ENCODE data around the gene PPP2R5C. TPM values are rescaled to one million over a fixed set of nuclear protein-coding genes. Genes with fewer than 3 reads are reported as not detected.
A peak's percentile ranks its signal among the peaks of the same experiment; 100 is the strongest.

PPP2R5C gene
- total and polyA plus RNA-seq, 2 donors: 144 to 175 TPM

GRCh38 chr14:101828046-101828445 is 66.5 kb downstream of the PPP2R5C start:
- WGBS: 88% methylated on average over 2 of the region's 2 CpGs
- Histone ChIP-seq H3K4me3 (ENCODE audit: low read length in 2 of 2) (no peak overlapping the region), H3K36me3 (ENCODE audit: control insufficient read depth in 2 of 2, insufficient read depth in 2 of 2, low read length in 1 of 2) (peaks cover 32 to 62% of the 10 kb centered on the region in 2 donors), H3K9me3 (ENCODE audit: control insufficient read depth in 2 of 2, insufficient read depth in 1 of 2, low read length in 1 of 2) (no peaks in the 10 kb centered on the region), H3K27me3 (ENCODE audit: control insufficient read depth in 2 of 2, insufficient read depth in 1 of 2, low read length in 1 of 2) (no peaks in the 10 kb centered on the region), H3K4me1 (ENCODE audit: control insufficient read depth in 2 of 2, insufficient read depth in 2 of 2, low read length in 2 of 2) (peaks cover 29 to 40% of the 10 kb centered on the region in 2 donors), H3K27ac (ENCODE audit: low read depth in 1 of 2, low read length in 1 of 2) (no peak overlapping the region)
- DNase-seq (ENCODE audit: low read depth in 6 of 9, low spot score in 9 of 9): no peak

- Histone ChIP-seq H3K27ac (ENCODE audit: low read depth in 1 of 2, low read length in 1 of 2) (no peak overlapping the region), H3K4me1 (ENCODE audit: control insufficient read depth in 2 of 2, insufficient read depth in 2 of 2, low read length in 2 of 2) (peaks cover 10 to 27% of the 10 kb centered on the region in 2 donors), H3K9me3 (ENCODE audit: control insufficient read depth in 2 of 2, insufficient read depth in 1 of 2, low read length in 1 of 2) (no peaks in the 10 kb centered on the region), H3K27me3 (ENCODE audit: control insufficient read depth in 2 of 2, insufficient read depth in 1 of 2, low read length in 1 of 2) (no peaks in the 10 kb centered on the region), H3K36me3 (ENCODE audit: control insufficient read depth in 2 of 2, insufficient read depth in 2 of 2, low read length in 1 of 2) (peaks cover 46 to 70% of the 10 kb centered on the region in 2 donors), H3K4me3 (ENCODE audit: low read length in 2 of 2) (no peak overlapping the region)
- 97% methylated on average over 4 of the region's 4 CpGs for WGBS
- no peak for DNase-seq (ENCODE audit: low read depth in 6 of 9, low spot score in 9 of 9)
Measured at GRCh38 chr14:101830271-101830670, 68.8 kb downstream of the PPP2R5C start.

GRCh38 chr14:101833045-101833444 is 71.5 kb downstream of the PPP2R5C start:
- Histone ChIP-seq H3K4me3 (ENCODE audit: low read length in 2 of 2) (no peak overlapping the region), H3K27me3 (ENCODE audit: control insufficient read depth in 2 of 2, insufficient read depth in 1 of 2, low read length in 1 of 2) (no peaks in the 10 kb centered on the region), H3K27ac (ENCODE audit: low read depth in 1 of 2, low read length in 1 of 2) (no peak overlapping the region), H3K4me1 (ENCODE audit: control insufficient read depth in 2 of 2, insufficient read depth in 2 of 2, low read length in 2 of 2) (peaks cover 3 to 24% of the 10 kb centered on the region in 2 donors), H3K36me3 (ENCODE audit: control insufficient read depth in 2 of 2, insufficient read depth in 2 of 2, low read length in 1 of 2) (peaks cover 52 to 70% of the 10 kb centered on the region in 2 donors), H3K9me3 (ENCODE audit: control insufficient read depth in 2 of 2, insufficient read depth in 1 of 2, low read length in 1 of 2) (no peaks in the 10 kb centered on the region)
- 98% methylated on average over 11 of the region's 11 CpGs for WGBS
- no peak for DNase-seq (ENCODE audit: low read depth in 6 of 9, low spot score in 9 of 9)

- WGBS: 71% methylated on average over 4 of the region's 4 CpGs
- Histone ChIP-seq H3K4me3 (ENCODE audit: low read length in 2 of 2) (no peak overlapping the region), H3K27ac (ENCODE audit: low read depth in 1 of 2, low read length in 1 of 2) (no peak overlapping the region), H3K4me1 (ENCODE audit: control insufficient read depth in 2 of 2, insufficient read depth in 2 of 2, low read length in 2 of 2) (peaks cover 7 to 36% of the 10 kb centered on the region in 2 donors), H3K9me3 (ENCODE audit: control insufficient read depth in 2 of 2, insufficient read depth in 1 of 2, low read length in 1 of 2) (no peaks in the 10 kb centered on the region), H3K27me3 (ENCODE audit: control insufficient read depth in 2 of 2, insufficient read depth in 1 of 2, low read length in 1 of 2) (no peaks in the 10 kb centered on the region), H3K36me3 (ENCODE audit: control insufficient read depth in 2 of 2, insufficient read depth in 2 of 2, low read length in 1 of 2) (peaks cover 46 to 65% of the 10 kb centered on the region in 2 donors)
- no peak for DNase-seq (ENCODE audit: low read depth in 6 of 9, low spot score in 9 of 9)
Measured at GRCh38 chr14:101834397-101834796, 72.9 kb downstream of the PPP2R5C start.

- Histone ChIP-seq H3K9me3 (ENCODE audit: control insufficient read depth in 2 of 2, insufficient read depth in 1 of 2, low read length in 1 of 2) (no peaks in the 10 kb centered on the region), H3K27me3 (ENCODE audit: control insufficient read depth in 2 of 2, insufficient read depth in 1 of 2, low read length in 1 of 2) (no peaks in the 10 kb centered on the region), H3K4me3 (ENCODE audit: low read length in 2 of 2) (no peak overlapping the region), H3K36me3 (ENCODE audit: control insufficient read depth in 2 of 2, insufficient read depth in 2 of 2, low read length in 1 of 2) (peaks cover 42 to 64% of the 10 kb centered on the region in 2 donors), H3K4me1 (ENCODE audit: control insufficient read depth in 2 of 2, insufficient read depth in 2 of 2, low read length in 2 of 2) (peaks cover 12 to 40% of the 10 kb centered on the region in 2 donors), H3K27ac (ENCODE audit: low read depth in 1 of 2, low read length in 1 of 2) (no peak overlapping the region)
- no peak for DNase-seq (ENCODE audit: low read depth in 6 of 9, low spot score in 9 of 9)
- whole genome bisulfite sequencing: 93% methylated on average over 6 of the region's 6 CpGs
Measured at GRCh38 chr14:101834800-101835547, 73.5 kb downstream of the PPP2R5C start.

- WGBS: 98% methylated on average over 11 of the region's 11 CpGs
- DNase-seq (ENCODE audit: low read depth in 6 of 9, low spot score in 9 of 9): no peak
- Histone ChIP-seq H3K27ac (ENCODE audit: low read depth in 1 of 2, low read length in 1 of 2) (no peak overlapping the region), H3K9me3 (ENCODE audit: control insufficient read depth in 2 of 2, insufficient read depth in 1 of 2, low read length in 1 of 2) (no peaks in the 10 kb centered on the region), H3K36me3 (ENCODE audit: control insufficient read depth in 2 of 2, insufficient read depth in 2 of 2, low read length in 1 of 2) (peaks cover 38 to 58% of the 10 kb centered on the region in 2 donors), H3K27me3 (ENCODE audit: control insufficient read depth in 2 of 2, insufficient read depth in 1 of 2, low read length in 1 of 2) (no peaks in the 10 kb centered on the region), H3K4me1 (ENCODE audit: control insufficient read depth in 2 of 2, insufficient read depth in 2 of 2, low read length in 2 of 2) (peaks cover 18 to 46% of the 10 kb centered on the region in 2 donors), H3K4me3 (ENCODE audit: low read length in 2 of 2) (no peak overlapping the region)
Measured at GRCh38 chr14:101835566-101835965, 74.1 kb downstream of the PPP2R5C start.

GRCh38 chr14:101836135-101836534 is 74.6 kb downstream of the PPP2R5C start:
- WGBS: 97% methylated on average over 8 of the region's 8 CpGs
- no peaks in the 10 kb centered on the region for H3K9me3 ChIP-seq (ENCODE audit: control insufficient read depth in 2 of 2, insufficient read depth in 1 of 2, low read length in 1 of 2)
- H3K36me3 ChIP-seq (ENCODE audit: control insufficient read depth in 2 of 2, insufficient read depth in 2 of 2, low read length in 1 of 2): peaks cover 33 to 54% of the 10 kb centered on the region in 2 donors
- H3K4me1 ChIP-seq (ENCODE audit: control insufficient read depth in 2 of 2, insufficient read depth in 2 of 2, low read length in 2 of 2): peaks cover 23 to 52% of the 10 kb centered on the region in 2 donors
- H3K27me3 ChIP-seq (ENCODE audit: control insufficient read depth in 2 of 2, insufficient read depth in 1 of 2, low read length in 1 of 2): no peaks in the 10 kb centered on the region
- DNase-seq (ENCODE audit: low read depth in 6 of 9, low spot score in 9 of 9): no peak
- no peak overlapping the region for H3K27ac ChIP-seq (ENCODE audit: low read depth in 1 of 2, low read length in 1 of 2)
- H3K4me3 ChIP-seq (ENCODE audit: low read length in 2 of 2): no peak overlapping the region

GRCh38 chr14:101838476-101838875 is 77.0 kb downstream of the PPP2R5C start:
- no peak for DNase-seq (ENCODE audit: low read depth in 6 of 9, low spot score in 9 of 9)
- WGBS: 95% methylated on average over 5 of the region's 5 CpGs
- no peaks in the 10 kb centered on the region for H3K9me3 ChIP-seq (ENCODE audit: control insufficient read depth in 2 of 2, insufficient read depth in 1 of 2, low read length in 1 of 2)
- no peaks in the 10 kb centered on the region for H3K27me3 ChIP-seq (ENCODE audit: control insufficient read depth in 2 of 2, insufficient read depth in 1 of 2, low read length in 1 of 2)
- H3K4me1 ChIP-seq (ENCODE audit: control insufficient read depth in 2 of 2, insufficient read depth in 2 of 2, low read length in 2 of 2): peaks cover 29 to 67% of the 10 kb centered on the region in 2 donors
- peak overlapping the region in 1 of 2 donors; percentile 68 for H3K27ac ChIP-seq (ENCODE audit: low read depth in 1 of 2, low read length in 1 of 2)
- H3K36me3 ChIP-seq (ENCODE audit: control insufficient read depth in 2 of 2, insufficient read depth in 2 of 2, low read length in 1 of 2): peaks cover 23 to 37% of the 10 kb centered on the region in 2 donors
- H3K4me3 ChIP-seq (ENCODE audit: low read length in 2 of 2): no peak overlapping the region

GRCh38 chr14:101839236-101839635 is 77.7 kb downstream of the PPP2R5C start:
- WGBS: 14% methylated on average over 11 of the region's 11 CpGs
- DNase-seq (ENCODE audit: low read depth in 6 of 9, low spot score in 9 of 9): peak in 4 of 9 donors; percentile 67 to 86 (median 73)
- H3K4me1 ChIP-seq (ENCODE audit: control insufficient read depth in 2 of 2, insufficient read depth in 2 of 2, low read length in 2 of 2): peaks cover 33 to 71% of the 10 kb centered on the region in 2 donors
- H3K36me3 ChIP-seq (ENCODE audit: control insufficient read depth in 2 of 2, insufficient read depth in 2 of 2, low read length in 1 of 2): peaks cover 23 to 39% of the 10 kb centered on the region in 2 donors
- H3K4me3 ChIP-seq (ENCODE audit: low read length in 2 of 2): no peak overlapping the region
- no peaks in the 10 kb centered on the region for H3K9me3 ChIP-seq (ENCODE audit: control insufficient read depth in 2 of 2, insufficient read depth in 1 of 2, low read length in 1 of 2)
- H3K27me3 ChIP-seq (ENCODE audit: control insufficient read depth in 2 of 2, insufficient read depth in 1 of 2, low read length in 1 of 2): no peaks in the 10 kb centered on the region
- peak overlapping the region; percentile 74 to 86 for H3K27ac ChIP-seq (ENCODE audit: low read depth in 1 of 2, low read length in 1 of 2)
